ENCODE data around the gene TGM3. TPM values are rescaled to one million over a fixed set of nuclear protein-coding genes. Genes with fewer than 3 reads are reported as not detected.

The TGM3 gene, protein sequence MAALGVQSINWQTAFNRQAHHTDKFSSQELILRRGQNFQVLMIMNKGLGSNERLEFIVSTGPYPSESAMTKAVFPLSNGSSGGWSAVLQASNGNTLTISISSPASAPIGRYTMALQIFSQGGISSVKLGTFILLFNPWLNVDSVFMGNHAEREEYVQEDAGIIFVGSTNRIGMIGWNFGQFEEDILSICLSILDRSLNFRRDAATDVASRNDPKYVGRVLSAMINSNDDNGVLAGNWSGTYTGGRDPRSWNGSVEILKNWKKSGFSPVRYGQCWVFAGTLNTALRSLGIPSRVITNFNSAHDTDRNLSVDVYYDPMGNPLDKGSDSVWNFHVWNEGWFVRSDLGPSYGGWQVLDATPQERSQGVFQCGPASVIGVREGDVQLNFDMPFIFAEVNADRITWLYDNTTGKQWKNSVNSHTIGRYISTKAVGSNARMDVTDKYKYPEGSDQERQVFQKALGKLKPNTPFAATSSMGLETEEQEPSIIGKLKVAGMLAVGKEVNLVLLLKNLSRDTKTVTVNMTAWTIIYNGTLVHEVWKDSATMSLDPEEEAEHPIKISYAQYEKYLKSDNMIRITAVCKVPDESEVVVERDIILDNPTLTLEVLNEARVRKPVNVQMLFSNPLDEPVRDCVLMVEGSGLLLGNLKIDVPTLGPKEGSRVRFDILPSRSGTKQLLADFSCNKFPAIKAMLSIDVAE
- total RNA-seq (2012; rRNA removed), result not detected in 2 replicates

GRCh38 chr20:2295886-2296515 is at the start of gene TGM3:
Gene TGM3, plus strand, starts transcription at chr20:2296001. Its CDS starts 63 bp downstream, at chr20:2296064.
- Histone ChIP-seq H3K4me3 (ENCODE audit: low read length) (no peak within 1 kb of the TSS), H3K9ac (ENCODE audit: low read depth, low read length) (no peak within 1 kb of the TSS), H3K4me1 (ENCODE audit: control insufficient read depth, insufficient read depth, low read length) (no peaks in the 10 kb centered on the region), H3K9me3 (replicated peaks; ENCODE audit: low read length) (no peaks in the 10 kb centered on the region), H3K27me3 (ENCODE audit: control insufficient read depth, insufficient read depth, low read length) (peaks cover 62% of the 10 kb centered on the region), H3K4me2 (ENCODE audit: low read length) (no peak within 1 kb of the TSS), H3K36me3 (ENCODE audit: insufficient read depth, low read length) (no peaks in the 10 kb centered on the region)

DNA sequence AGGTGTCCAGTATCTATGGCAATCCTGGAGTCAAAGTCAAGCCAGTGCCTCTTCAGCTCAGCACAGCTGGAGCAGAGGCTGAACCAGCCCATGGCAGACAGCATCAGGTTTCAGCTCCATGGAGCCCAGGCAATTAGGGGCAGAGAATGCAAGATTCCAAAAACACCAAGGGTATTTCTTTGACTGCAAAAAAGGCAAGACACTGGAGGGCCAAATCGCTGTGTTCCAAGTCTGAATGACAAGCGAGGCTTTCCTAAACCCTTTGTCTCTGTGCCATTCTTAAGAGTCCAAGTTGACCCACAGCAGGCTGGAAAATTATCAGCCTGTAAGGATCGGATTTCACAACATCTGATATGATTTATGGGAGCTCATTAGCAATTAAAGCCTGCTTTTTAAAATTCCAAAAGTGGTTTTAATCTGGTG is 49.7 kb upstream of the TGM3 start:
- Histone ChIP-seq H3K4me2 (ENCODE audit: low read length) (no peak overlapping the region), H3K27me3 (ENCODE audit: control insufficient read depth, insufficient read depth, low read length) (peaks cover 40% of the 10 kb centered on the region), H3K4me3 (ENCODE audit: low read length) (no peak overlapping the region), H3K9ac (ENCODE audit: low read depth, low read length) (no peak overlapping the region), H3K4me1 (ENCODE audit: control insufficient read depth, insufficient read depth, low read length) (no peaks in the 10 kb centered on the region), H3K36me3 (ENCODE audit: insufficient read depth, low read length) (no peaks in the 10 kb centered on the region), H3K9me3 (replicated peaks; ENCODE audit: low read length) (no peaks in the 10 kb centered on the region)

DNA sequence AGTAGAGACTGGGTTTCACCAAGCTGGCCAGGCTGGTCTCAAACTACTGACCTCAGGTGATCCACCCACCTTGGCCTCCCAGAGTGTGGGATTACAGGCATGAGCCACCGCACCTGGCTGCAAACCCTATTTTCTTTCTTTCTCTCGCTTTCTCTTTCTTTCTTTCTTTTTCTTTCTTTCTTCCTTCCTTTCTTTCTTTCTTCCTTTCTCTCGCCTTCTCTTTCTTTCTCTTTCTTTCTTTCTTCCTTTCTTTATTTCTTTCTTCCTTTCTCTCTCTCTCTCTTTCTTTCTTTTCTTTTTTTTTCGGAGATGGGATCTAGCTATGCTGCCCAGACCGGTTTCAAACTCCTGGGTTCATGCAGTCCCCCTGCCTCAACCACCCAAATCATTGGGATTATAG is 47.0 kb upstream of the TGM3 start:
- Histone ChIP-seq H3K9me3 (replicated peaks; ENCODE audit: low read length) (no peaks in the 10 kb centered on the region), H3K36me3 (ENCODE audit: insufficient read depth, low read length) (no peaks in the 10 kb centered on the region), H3K4me1 (ENCODE audit: control insufficient read depth, insufficient read depth, low read length) (no peaks in the 10 kb centered on the region), H3K4me2 (ENCODE audit: low read length) (no peak overlapping the region), H3K4me3 (ENCODE audit: low read length) (no peak overlapping the region), H3K27me3 (ENCODE audit: control insufficient read depth, insufficient read depth, low read length) (peaks cover 40% of the 10 kb centered on the region), H3K9ac (ENCODE audit: low read depth, low read length) (no peak overlapping the region)

- Histone ChIP-seq H3K9me3 (replicated peaks; ENCODE audit: low read length) (no peaks in the 10 kb centered on the region), H3K9ac (ENCODE audit: low read depth, low read length) (no peak overlapping the region), H3K4me1 (ENCODE audit: control insufficient read depth, insufficient read depth, low read length) (no peaks in the 10 kb centered on the region), H3K27me3 (ENCODE audit: control insufficient read depth, insufficient read depth, low read length) (peaks cover 40% of the 10 kb centered on the region), H3K4me3 (ENCODE audit: low read length) (no peak overlapping the region), H3K4me2 (ENCODE audit: low read length) (no peak overlapping the region), H3K36me3 (ENCODE audit: insufficient read depth, low read length) (no peaks in the 10 kb centered on the region)
Measured at GRCh38 chr20:2249935-2250334, 45.9 kb upstream of the TGM3 start.

DNA sequence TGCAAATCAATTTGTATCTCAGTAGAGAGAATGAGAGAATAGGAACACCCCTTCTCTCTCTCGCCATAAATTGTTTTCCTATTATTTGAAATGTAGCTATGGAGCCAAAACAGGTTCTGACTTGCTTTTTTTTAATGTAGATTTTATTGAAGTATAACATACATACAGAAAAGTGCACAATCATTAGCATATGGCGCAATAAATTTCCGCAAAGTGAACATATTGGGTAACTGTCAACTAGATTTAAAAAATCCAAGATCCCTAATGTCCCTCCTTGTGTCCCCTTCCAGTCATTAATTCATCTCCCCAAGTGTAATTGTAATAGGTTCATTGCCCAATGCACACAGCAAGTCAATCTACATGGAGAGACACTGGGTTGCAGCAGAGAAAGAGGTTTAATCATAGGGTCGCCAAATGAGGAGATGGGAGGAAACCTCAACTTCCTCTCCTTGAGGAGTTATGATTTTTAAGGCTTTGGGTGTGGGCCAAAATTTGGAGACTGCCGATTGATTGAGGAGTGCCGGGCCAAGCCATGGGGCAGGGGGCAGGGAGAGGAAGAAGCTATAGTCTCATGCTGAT is 43.3 kb upstream of the TGM3 start:
- peaks cover 22% of the 10 kb centered on the region for H3K27me3 ChIP-seq (ENCODE audit: control insufficient read depth, insufficient read depth, low read length)
- no peaks in the 10 kb centered on the region for H3K9me3 ChIP-seq (replicated peaks; ENCODE audit: low read length)
- H3K36me3 ChIP-seq (ENCODE audit: insufficient read depth, low read length), result no peaks in the 10 kb centered on the region
- H3K4me1 ChIP-seq (ENCODE audit: control insufficient read depth, insufficient read depth, low read length), result no peaks in the 10 kb centered on the region
- no peak overlapping the region for H3K4me3 ChIP-seq (ENCODE audit: low read length)
- H3K9ac ChIP-seq (ENCODE audit: low read depth, low read length), result no peak overlapping the region
- no peak overlapping the region for H3K4me2 ChIP-seq (ENCODE audit: low read length)

- Histone ChIP-seq H3K27me3 (ENCODE audit: control insufficient read depth, insufficient read depth, low read length) (peaks cover 16% of the 10 kb centered on the region), H3K4me1 (ENCODE audit: control insufficient read depth, insufficient read depth, low read length) (no peaks in the 10 kb centered on the region), H3K9me3 (replicated peaks; ENCODE audit: low read length) (no peaks in the 10 kb centered on the region), H3K36me3 (ENCODE audit: insufficient read depth, low read length) (no peaks in the 10 kb centered on the region), H3K4me3 (ENCODE audit: low read length) (no peak overlapping the region), H3K4me2 (ENCODE audit: low read length) (no peak overlapping the region), H3K9ac (ENCODE audit: low read depth, low read length) (no peak overlapping the region)
Measured at GRCh38 chr20:2253256-2253655, 42.5 kb upstream of the TGM3 start.

- H3K9ac ChIP-seq (ENCODE audit: low read depth, low read length), result no peak overlapping the region
- peaks cover 14% of the 10 kb centered on the region for H3K27me3 ChIP-seq (ENCODE audit: control insufficient read depth, insufficient read depth, low read length)
- no peaks in the 10 kb centered on the region for H3K36me3 ChIP-seq (ENCODE audit: insufficient read depth, low read length)
- no peak overlapping the region for H3K4me3 ChIP-seq (ENCODE audit: low read length)
- no peaks in the 10 kb centered on the region for H3K4me1 ChIP-seq (ENCODE audit: control insufficient read depth, insufficient read depth, low read length)
- H3K4me2 ChIP-seq (ENCODE audit: low read length), result no peak overlapping the region
- H3K9me3 ChIP-seq (replicated peaks; ENCODE audit: low read length), result no peaks in the 10 kb centered on the region
Measured at GRCh38 chr20:2254333-2254732, 41.5 kb upstream of the TGM3 start.

- H3K9me3 ChIP-seq (replicated peaks; ENCODE audit: low read length), result no peaks in the 10 kb centered on the region
- H3K27me3 ChIP-seq (ENCODE audit: control insufficient read depth, insufficient read depth, low read length), result peaks cover 5% of the 10 kb centered on the region
- H3K9ac ChIP-seq (ENCODE audit: low read depth, low read length), result no peak overlapping the region
- no peaks in the 10 kb centered on the region for H3K36me3 ChIP-seq (ENCODE audit: insufficient read depth, low read length)
- no peak overlapping the region for H3K4me2 ChIP-seq (ENCODE audit: low read length)
- no peak overlapping the region for H3K4me3 ChIP-seq (ENCODE audit: low read length)
- H3K4me1 ChIP-seq (ENCODE audit: control insufficient read depth, insufficient read depth, low read length), result no peaks in the 10 kb centered on the region
Measured at GRCh38 chr20:2255926-2256531, 39.8 kb upstream of the TGM3 start.

- Histone ChIP-seq H3K4me3 (ENCODE audit: low read length) (no peak overlapping the region), H3K4me1 (ENCODE audit: control insufficient read depth, insufficient read depth, low read length) (no peaks in the 10 kb centered on the region), H3K4me2 (ENCODE audit: low read length) (no peak overlapping the region), H3K36me3 (ENCODE audit: insufficient read depth, low read length) (no peaks in the 10 kb centered on the region), H3K27me3 (ENCODE audit: control insufficient read depth, insufficient read depth, low read length) (peaks cover 5% of the 10 kb centered on the region), H3K9me3 (replicated peaks; ENCODE audit: low read length) (no peaks in the 10 kb centered on the region), H3K9ac (ENCODE audit: low read depth, low read length) (no peak overlapping the region)
Measured at GRCh38 chr20:2259731-2260130, 36.1 kb upstream of the TGM3 start.

GRCh38 chr20:2260250-2260649 is 35.6 kb upstream of the TGM3 start:
- H3K27me3 ChIP-seq (ENCODE audit: control insufficient read depth, insufficient read depth, low read length), result peaks cover 5% of the 10 kb centered on the region
- no peaks in the 10 kb centered on the region for H3K4me1 ChIP-seq (ENCODE audit: control insufficient read depth, insufficient read depth, low read length)
- no peak overlapping the region for H3K4me2 ChIP-seq (ENCODE audit: low read length)
- H3K4me3 ChIP-seq (ENCODE audit: low read length), result no peak overlapping the region
- no peaks in the 10 kb centered on the region for H3K9me3 ChIP-seq (replicated peaks; ENCODE audit: low read length)
- H3K9ac ChIP-seq (ENCODE audit: low read depth, low read length), result no peak overlapping the region
- no peaks in the 10 kb centered on the region for H3K36me3 ChIP-seq (ENCODE audit: insufficient read depth, low read length)

DNA sequence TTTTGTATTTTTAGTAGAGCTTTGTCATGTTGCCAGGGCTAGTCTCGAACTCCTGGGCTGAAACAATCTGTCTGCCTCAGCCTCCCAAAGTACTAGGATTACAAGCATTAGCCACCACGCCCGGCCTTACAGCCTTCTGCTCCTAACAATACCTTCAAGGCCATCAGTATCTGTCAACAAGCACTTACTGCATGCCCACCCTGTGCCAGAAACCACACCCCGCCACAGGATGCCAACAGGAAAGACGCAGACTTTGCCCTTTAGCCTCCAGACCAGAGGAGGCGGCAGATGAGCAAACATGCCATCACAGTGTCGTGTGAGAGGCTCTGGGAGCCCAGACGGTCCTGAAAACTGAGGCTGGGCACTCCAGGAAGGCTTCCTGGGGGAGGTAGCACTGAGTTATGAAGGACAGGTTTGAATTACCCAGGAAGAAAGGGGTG is 34.7 kb upstream of the TGM3 start:
- peaks cover 5% of the 10 kb centered on the region for H3K27me3 ChIP-seq (ENCODE audit: control insufficient read depth, insufficient read depth, low read length)
- H3K9me3 ChIP-seq (replicated peaks; ENCODE audit: low read length), result no peaks in the 10 kb centered on the region
- H3K9ac ChIP-seq (ENCODE audit: low read depth, low read length), result no peak overlapping the region
- no peaks in the 10 kb centered on the region for H3K4me1 ChIP-seq (ENCODE audit: control insufficient read depth, insufficient read depth, low read length)
- H3K36me3 ChIP-seq (ENCODE audit: insufficient read depth, low read length), result no peaks in the 10 kb centered on the region
- no peak overlapping the region for H3K4me2 ChIP-seq (ENCODE audit: low read length)
- no peak overlapping the region for H3K4me3 ChIP-seq (ENCODE audit: low read length)

All from skeletal muscle satellite cell (primary cell).